Stimulated activated CD4-positive, alpha-beta T cell treated with anti-CD3 and anti-CD28 coated beads, Interleukin-4, amount 100 ng/mL, for 24 hours (primary cell): Measurements from ENCODE around the gene RGS6.
A peak's percentile ranks its signal among the peaks of the same experiment; 100 is the strongest.

Experiments used
- DNase-seq: peaks from one replicate; pipeline ENCODE4 v3.0.0-alpha.2; 2020

The RGS6 gene

GRCh38 chr14:72560331-72560730, 628.1 kb downstream of the RGS6 start:
- no peak for DNase-seq

GRCh38 chr14:72560889-72561493, 628.8 kb downstream of the RGS6 start:
- no peak for DNase-seq

GRCh38 chr14:72562300-72562699, 630.1 kb downstream of the RGS6 start:
- DNase-seq, result no peak

- DNase-seq, result no peak
Observed at GRCh38 chr14:72563676-72564075, 631.4 kb downstream of the RGS6 start.

GRCh38 chr14:72565149-72565559, 632.9 kb downstream of the RGS6 start:
- no peak for DNase-seq

- DNase-seq, result no peak
Observed at GRCh38 chr14:72565917-72566316, 633.7 kb downstream of the RGS6 start.

GRCh38 chr14:72567226-72567625, 635.0 kb downstream of the RGS6 start:
- no peak for DNase-seq

- no peak for DNase-seq
Observed at GRCh38 chr14:72568296-72568992, 636.2 kb downstream of the RGS6 start.

- DNase-seq, result no peak
Observed at GRCh38 chr14:72573725-72574417, 641.6 kb downstream of the RGS6 start.

- DNase-seq, result no peak
Observed at GRCh38 chr14:72574715-72575114, 642.5 kb downstream of the RGS6 start.

- no peak for DNase-seq
Observed at GRCh38 chr14:72576258-72576657, 644.0 kb downstream of the RGS6 start.

- no peak for DNase-seq
Observed at GRCh38 chr14:72577521-72577920, 645.3 kb downstream of the RGS6 start.

- DNase-seq, result no peak
Observed at GRCh38 chr14:72578514-72578913, 646.3 kb downstream of the RGS6 start.

GRCh38 chr14:72582582-72582981, 650.4 kb downstream of the RGS6 start:
- no peak for DNase-seq

- DNase-seq, result no peak
Observed at GRCh38 chr14:72583316-72584272, 651.4 kb downstream of the RGS6 start.

- no peak for DNase-seq
Observed at GRCh38 chr14:72588521-72588920, 656.3 kb downstream of the RGS6 start.

GRCh38 chr14:72589652-72590051, 657.4 kb downstream of the RGS6 start:
- DNase-seq, result no peak

GRCh38 chr14:72590577-72590976, 658.3 kb downstream of the RGS6 start:
- peak; percentile 7 for DNase-seq

GRCh38 chr14:72591391-72591790, 659.2 kb downstream of the RGS6 start:
- no peak for DNase-seq

- peak; percentile 34 for DNase-seq
Observed at GRCh38 chr14:72594099-72594901, 662.1 kb downstream of the RGS6 start.

- no peak for DNase-seq
Observed at GRCh38 chr14:72595152-72595862, 663.1 kb downstream of the RGS6 start.
